Hypothalamus (tissue), 51 donors: ENCODE measurements around the gene COLEC12.
"Not testable (repeated sequence)": the region's sequence is repeated elsewhere in the genome, so short reads cannot be mapped to it uniquely, and the experiment has no call there.

ENCODE experiments used
- DNase-seq, 51 donors: peaks; one replicate each; lab custom pipeline; 2025; lab: John Stamatoyannopoulos, UW

COLEC12 gene

DNA sequence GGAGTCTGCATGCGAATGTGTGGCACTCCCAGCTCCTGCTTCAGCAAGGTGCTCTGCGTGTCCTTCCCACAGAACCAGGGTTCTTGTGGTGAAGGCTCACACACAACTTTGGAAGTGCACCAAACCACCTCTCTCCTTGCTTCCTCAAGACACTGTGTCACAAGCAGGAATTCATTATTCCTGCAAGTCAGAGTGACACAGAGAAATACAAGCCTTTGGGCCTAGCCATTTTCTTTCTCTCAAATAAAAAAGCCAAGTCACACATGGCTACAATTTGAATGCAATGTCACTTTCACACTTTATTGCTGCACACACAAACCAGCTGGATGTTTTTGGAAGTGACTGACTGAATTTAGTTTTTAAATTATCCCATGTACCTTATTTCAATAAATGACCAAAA lies 202.6 kb downstream of the COLEC12 start:
- DNase-seq = no peak

DNA sequence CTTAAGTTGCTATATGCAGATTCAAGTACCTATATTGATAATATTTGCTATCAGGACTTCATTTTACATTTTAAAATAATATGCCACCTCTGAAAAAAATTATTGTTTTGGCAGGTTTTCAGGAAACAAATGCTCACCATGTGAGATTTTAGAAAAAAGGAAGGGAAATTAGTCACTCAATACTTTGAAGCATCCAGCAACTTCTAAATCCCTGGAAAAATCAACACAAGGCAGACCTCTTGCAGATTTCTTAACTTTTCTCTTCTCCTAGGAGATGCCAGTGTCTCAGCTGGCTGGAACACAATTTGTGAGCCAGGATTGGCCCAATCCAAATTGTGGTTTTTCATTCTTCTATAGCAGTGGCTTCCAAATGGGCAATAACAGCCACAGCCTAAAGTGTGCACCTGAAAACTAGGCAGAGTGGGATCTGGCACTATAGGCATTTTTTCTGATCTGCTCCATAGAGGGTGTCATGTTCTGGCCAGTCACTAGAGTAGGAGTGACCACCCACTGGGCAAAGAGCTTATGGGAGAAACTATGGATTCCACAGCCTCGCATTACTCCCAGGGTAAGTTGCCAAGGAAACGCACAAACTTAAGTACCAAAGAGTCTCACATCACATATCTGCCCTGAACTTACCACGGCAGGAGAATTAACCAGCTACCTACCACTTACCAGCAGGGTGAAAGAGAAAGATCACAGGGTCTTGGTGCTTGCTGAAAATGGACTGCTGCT lies 204.6 kb downstream of the COLEC12 start:
- DNase-seq = peak in 1 of 51 donors; percentile 20

DNA sequence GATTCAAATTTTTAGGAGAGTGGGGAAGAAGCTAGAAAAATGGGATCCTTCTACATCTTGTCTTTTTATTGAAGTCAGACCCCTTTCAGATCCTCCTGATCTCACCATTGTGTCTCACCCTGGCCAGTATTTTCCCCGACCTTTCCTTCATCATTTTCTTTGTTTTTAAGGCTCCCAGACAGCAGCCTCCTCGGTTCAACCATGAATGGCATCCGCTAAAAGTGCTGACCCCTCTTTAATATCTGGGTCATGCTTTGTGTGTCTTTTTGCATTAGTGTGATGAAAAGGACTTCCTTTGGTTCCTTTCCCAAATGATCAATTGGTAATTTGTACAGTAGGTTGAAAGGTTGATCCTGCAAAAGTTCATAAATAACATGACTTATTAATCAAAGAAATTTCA lies 205.9 kb downstream of the COLEC12 start:
- DNase-seq = no peak

DNA sequence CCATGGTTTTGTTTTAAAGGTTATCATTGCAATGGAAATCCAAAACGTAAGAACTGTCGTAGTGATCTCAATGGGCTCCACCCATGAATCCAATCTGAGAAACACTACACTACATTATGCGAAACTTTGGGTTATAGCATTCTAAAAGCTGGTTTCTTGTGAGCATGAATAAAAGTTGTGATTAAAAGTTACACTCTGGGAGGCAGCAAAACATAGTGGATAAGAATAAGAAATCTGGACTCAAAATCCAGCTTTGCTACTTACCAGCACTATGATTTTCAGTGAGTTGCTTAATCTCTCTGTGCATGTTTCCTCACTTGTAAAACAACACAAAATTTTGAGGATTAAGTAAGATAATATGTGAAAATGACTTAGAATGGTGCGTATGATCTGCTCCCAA lies 207.0 kb downstream of the COLEC12 start:
- DNase-seq = no peak

DNA sequence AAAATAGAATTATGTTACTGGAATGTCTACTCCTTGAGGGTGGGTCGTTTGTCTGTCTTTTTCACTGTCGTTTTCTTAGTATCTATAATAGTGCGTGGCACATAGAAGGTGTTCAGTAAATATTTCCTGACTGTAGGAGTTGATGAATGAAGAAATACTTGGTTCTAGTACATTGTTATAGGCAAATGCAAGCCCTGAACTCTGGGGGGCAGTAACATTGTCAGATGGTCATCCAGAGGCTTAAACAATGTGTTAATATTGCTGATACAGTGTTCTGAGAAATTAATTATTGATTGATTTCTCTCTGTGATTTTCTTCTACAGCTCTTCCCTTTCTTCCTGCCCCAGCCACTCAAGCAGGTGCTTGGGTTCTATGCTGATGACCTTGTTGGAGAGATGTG lies 208.2 kb downstream of the COLEC12 start:
- DNase-seq = no peak

DNA sequence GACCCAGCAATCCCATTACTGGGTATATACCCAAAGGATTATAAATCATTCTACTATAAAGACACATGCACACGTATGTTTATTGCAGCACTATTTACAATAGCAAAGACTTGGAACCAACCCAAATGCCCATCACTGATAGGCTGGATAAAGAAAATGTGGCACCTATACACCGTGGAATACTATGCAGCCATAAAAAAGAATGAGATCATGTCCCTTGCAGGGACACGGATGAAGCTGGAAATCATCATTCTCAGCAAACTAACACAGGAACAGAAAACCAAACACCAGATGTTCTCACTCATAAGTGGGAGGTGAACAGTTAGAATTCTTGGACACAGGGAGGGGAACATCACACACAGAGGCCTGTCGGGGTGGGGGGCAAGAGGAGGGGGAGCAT lies 210.5 kb downstream of the COLEC12 start:
- DNase-seq = not testable (repeated sequence)

DNA sequence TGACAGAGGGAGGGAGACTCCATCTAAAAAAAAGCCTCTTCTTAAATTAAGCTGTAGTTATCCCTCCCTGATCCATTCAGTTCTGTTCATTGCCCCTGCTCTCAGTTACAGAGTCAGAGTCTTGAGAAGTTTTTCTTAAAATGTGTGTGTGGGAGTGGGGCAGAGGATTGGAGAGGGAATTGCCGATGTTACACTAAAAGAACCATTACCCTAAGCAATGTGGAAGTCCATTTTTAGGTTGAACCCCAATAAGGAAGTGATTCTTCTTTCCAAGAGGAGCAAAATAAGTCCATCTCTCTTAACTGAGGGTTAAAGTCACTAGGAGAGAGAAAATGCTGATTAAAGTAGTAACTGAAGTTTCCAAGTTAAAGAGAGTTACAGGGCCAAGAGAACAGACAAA lies 211.5 kb downstream of the COLEC12 start:
- DNase-seq = no peak

DNA sequence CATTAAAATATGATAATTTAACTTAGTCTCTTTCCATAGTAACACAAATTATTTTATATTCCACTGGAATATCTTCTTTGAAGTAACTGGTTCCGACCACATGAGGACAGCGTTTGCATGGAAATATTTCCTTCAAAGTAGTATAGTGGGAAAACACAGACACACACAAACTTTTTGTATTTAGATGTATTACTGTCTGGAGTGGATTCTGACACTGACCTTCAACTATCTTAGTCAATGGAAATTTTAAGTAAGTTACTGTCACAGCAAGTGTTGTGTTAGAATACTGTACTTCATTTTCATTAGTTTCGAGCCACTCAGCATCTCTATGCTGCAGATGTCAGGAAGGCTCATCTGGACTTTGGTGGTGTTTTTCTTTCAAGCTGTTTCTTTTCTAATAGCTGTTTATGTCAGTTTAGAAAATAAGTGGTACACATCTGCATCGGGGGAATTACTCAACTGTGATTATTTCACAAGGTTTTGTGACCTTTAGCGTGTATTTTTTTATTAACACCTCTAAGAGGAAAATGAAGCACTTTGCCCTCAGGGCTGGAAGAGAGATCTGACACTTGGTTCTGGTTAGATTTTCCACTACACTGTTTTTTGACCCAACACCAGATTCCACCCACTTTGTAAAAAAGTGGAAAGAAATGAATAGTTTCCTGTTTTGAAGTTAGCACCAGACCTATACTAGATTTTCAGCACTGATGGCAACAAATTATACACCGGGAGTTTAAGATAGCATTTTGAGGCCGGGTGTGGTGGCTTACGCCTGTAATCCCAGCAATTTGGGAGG lies 213.8 kb downstream of the COLEC12 start:
- DNase-seq = peak in 2 of 51 donors; percentile 13 to 47

DNA sequence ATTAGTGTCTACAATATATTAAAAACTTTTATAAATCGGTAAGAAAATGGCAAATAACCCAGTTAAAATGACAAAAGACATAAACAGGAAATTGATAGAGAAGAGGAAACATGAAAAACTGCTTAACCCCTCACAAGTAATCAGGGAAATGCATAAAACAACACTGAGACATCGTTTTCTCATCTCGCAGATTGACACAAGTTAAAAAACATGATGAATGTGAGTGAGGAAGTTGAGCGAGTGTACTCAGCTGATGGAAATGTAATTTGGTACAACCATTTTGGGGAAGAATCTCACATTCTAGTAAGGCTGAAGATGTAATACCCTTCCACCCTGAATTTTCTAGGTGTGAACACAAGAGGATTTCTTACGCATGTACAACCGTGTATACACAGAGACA lies 214.7 kb downstream of the COLEC12 start:
- no peak for DNase-seq

DNA sequence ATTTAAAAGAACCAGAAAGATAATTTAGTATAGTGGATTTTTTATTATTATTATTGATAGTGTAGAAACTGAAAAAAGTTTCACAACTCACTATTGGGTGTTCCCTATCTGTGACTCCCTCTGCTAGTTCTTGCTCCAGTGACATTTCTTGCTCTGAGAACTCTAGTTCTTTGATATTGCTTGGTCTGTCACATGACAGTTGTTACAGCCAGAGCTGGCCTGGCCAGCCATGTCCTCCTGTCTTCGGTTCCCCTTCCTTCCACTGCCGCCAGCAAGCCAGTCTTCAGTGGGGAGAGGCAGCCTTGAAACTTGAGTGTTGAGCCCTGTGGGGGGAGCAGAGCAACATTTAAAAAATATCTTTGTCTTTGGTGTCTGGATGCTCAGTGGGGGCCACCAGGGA lies 225.0 kb downstream of the COLEC12 start:
- DNase-seq = peak in 2 of 51 donors; percentile 5 to 7

DNA sequence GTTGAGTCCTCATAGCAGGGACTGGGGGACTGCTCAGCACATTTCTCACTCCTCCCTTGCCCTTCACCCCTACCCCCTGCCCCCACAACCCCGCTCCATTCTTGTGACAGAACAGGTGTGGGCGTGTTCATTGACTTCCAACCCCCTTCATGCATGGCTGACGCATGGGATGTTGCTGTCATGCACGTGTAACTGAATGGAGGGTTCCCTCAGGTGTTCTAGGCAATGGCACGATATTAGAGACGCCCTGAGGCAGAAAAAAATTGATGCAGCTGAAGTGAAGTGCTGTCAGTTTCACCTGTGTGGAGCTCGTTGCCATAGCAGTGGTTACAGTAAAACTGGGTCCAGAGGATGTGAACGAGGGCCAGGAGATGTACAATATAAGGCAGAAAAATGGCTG lies 226.2 kb downstream of the COLEC12 start:
- no peak for DNase-seq

DNA sequence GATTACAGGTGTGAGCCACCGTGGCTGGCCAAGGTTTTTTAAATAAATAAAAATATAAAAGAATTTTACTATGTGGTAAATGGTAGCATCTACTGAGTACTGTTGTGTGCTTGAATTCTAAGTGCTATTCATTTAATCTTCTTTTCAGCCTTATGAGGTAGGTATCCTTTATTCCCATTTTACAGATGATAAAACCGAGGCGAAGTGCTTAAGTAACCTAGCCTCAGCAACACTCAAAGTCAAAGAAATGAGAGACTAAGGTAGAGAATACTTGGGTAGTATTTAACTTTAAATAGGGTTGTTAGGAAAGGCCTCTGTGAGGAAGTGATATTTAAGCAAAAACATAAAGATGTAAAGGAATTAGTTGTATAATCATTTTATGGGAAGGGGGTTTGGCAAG lies 227.0 kb downstream of the COLEC12 start:
- DNase-seq = no peak

DNA sequence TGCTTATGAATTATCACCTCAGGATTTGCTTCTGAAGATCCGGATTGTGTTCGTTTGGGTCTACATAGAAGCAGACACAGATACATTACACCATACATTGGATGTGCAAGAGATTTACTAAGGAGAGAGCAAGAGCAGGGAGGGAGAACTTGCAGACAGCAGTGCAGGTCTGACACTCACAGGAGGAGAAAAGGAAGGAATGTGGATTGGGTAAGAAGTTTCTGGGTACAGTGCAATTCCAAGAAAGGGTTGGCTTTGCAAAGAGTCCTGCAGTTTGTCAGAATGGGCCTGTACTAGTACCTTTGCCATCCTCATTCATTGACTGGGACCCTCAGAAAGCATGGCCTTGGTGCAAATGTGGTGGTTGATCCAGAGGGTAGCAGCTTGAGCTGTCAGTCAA lies 227.9 kb downstream of the COLEC12 start:
- DNase-seq = no peak

DNA sequence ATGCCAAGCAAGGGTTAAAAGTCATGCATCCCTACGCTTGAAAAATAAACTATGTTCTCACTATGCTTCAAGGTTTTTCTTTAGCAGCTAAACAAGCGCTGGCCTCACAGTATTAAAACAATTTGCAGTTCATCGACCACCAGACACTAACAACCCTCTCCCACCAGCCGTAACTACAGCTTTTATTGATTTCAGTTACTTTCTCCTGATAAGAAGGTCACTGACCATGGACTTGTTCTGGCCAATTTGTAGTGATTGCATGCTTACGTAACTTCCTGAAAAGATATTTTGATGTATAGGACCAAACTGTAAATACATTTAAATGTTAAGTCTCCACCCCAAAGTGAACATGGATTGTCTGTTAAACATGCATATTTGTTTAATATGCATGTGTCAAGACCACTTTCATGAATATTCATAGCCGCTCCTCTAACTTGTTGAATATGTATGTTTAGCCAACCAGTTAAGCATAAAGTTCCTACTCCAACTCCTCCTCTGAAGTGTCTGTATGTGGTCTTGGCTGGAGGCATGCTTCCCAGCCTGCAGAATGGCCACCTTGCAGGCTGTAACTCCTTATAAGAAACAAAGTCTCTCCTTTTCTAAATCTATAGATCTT lies 230.9 kb downstream of the COLEC12 start:
- DNase-seq = no peak

DNA sequence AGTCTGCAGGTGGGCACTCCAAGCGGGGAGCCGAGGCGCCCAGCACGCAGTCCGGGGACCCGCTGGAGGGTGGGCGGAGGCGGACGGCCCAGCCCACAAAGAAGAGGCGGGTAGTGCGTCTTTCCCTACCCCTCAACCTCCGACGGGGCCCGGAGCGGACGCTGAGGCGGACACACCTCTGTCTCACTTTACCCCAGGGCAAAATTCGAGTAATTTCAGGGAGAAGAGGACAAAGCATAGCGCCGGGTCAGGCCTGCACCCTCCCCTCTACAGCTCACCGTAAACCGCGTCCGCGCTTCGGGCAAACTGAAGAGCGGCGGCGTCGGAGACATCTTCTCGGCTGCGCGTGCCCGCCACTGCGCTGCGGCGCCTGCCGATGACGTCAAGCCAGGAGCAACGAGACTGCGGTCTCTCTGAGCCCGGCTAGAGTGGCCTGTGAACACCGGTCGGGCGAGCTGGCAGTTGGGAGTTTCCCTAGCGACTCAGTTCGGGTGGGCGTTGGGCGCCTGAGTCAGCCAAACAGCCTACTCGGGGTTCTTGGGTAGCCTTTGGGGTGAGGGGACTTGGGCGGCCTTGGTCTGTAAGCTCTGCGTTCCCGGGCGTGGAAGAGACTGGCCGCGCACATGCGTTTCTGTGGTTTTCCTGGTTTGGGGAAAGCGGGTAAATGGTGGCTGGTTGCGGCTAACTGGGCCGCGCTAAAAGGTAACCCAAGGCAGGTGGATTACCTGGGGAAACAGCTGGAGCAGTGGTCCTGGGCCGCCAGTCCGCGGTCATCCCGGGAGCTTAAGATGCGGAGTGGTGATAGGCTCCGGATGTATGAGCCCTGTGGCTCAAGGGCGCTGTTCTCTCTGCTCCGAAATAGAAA lies 232.6 kb downstream of the COLEC12 start, which contains the start of gene THOC1:
Gene THOC1, minus strand, starts transcription at position 360 of the 865 bp plus-strand sequence. Its CDS starts 28 bp downstream, at position 332.
- peak; percentile 55 to 93 (median 86) for DNase-seq

DNA sequence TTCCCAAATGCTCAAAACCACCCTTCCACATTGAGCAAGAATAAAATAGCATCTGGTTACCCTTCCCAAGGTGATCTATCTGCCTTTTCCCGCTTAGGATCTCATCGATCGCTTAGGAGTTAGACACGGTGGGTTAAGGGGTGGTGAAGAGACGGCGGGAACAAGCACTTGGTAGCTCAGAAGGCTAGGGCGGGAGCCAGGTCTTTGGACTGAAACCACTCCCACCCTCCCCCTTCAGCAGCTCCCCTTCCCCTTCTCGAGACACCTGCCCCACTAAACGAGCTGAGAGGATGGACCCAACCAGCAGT lies 233.2 kb downstream of the COLEC12 start:
- peak in 1 of 51 donors; percentile 44 for DNase-seq
